CD4-positive, alpha-beta T cell treated with Interleukin-17A for 1 hour (primary cell): ENCODE measurements around the gene WDR27.

Experiments used
- DNase-seq: peaks from one replicate; pipeline ENCODE4 v3.0.0-alpha.2; 2020

Gene WDR27

GRCh38 chr6:169701954-169702839, at the start of gene WDR27, which contains the start of gene C6orf120:
TSS of gene WDR27 (minus strand) at chr6:169702029. CDS start at chr6:169689005, 13,024 bp downstream.
TSS of gene C6orf120 (plus strand) at chr6:169702126. CDS start at chr6:169702460, 334 bp downstream.
- DNase-seq = peak; percentile 97

GRCh38 chr6:169746556-169746955, 44.7 kb upstream of the WDR27 start:
- DNase-seq = no peak

DNA sequence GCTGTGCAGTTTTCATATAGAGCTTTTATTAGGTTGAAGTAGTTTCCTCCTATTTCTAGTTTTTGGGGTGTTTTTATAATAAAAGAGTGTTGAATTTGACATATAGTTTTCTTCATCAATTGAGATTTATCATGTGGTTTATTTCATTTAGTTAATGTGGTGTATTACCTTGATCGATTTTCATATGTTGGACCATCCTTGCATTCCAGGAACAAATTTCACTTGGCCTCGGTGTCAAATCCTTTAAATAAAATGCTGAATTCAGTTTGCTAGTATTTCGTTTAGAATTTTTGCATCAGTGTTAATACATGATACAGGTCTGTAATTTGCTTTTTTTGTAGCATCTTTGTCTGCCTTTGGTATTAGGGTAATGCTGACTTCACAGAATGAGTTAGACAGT, 43.6 kb upstream of the WDR27 start:
- DNase-seq = no peak

- no peak for DNase-seq
Measured at GRCh38 chr6:169741344-169741743, 39.5 kb upstream of the WDR27 start.

DNA sequence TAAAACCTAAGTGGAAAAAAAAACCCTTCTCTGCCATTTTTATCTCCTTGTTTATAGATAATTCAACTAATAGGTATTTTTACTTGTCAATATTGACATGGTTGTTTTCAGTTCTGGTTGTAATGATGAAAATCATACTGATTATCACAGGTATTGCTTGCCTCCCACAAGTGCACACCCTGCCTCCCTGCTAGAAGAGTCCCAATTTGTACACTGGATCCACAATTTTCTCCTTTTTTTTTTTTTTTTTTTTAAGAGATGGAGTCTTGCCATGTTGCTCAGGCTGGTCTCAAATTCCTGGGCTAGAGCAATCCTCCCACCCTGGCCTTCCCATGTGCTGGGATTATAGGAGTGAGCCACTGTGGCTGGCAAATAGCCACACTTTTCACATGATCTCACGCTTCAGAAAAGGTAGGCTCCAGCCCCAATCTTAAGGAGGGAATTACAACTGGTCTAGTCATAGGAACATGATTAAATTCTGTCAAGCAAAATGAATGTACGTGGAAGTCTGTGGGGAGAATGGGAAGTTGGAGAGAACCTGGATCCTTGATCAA, 37.2 kb upstream of the WDR27 start:
- DNase-seq = no peak

GRCh38 chr6:169738204-169738975, 36.6 kb upstream of the WDR27 start:
- DNase-seq = no peak

DNA sequence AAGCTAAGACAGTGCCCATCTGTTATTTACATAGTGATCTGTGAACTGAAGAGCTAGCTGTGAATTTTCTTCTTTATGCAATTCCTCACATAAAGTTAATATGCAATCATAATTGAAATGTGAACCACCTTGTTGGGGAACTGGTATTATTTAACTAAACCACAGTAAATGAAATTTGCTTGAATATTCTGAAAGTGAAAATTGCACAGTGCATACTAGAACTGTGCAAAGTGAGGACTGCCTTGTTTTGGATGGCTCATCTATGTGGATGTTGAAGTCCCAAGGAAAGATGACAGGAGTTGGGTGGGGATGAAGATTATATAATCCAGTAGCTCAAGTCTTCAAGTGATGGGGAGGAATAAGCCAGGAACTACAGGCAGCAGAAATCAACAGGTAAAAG, 28.1 kb upstream of the WDR27 start:
- no peak for DNase-seq

- DNase-seq = no peak
Measured at GRCh38 chr6:169726963-169727362, 25.1 kb upstream of the WDR27 start.

- no peak for DNase-seq
Measured at GRCh38 chr6:169726049-169726400, 24.2 kb upstream of the WDR27 start.

DNA sequence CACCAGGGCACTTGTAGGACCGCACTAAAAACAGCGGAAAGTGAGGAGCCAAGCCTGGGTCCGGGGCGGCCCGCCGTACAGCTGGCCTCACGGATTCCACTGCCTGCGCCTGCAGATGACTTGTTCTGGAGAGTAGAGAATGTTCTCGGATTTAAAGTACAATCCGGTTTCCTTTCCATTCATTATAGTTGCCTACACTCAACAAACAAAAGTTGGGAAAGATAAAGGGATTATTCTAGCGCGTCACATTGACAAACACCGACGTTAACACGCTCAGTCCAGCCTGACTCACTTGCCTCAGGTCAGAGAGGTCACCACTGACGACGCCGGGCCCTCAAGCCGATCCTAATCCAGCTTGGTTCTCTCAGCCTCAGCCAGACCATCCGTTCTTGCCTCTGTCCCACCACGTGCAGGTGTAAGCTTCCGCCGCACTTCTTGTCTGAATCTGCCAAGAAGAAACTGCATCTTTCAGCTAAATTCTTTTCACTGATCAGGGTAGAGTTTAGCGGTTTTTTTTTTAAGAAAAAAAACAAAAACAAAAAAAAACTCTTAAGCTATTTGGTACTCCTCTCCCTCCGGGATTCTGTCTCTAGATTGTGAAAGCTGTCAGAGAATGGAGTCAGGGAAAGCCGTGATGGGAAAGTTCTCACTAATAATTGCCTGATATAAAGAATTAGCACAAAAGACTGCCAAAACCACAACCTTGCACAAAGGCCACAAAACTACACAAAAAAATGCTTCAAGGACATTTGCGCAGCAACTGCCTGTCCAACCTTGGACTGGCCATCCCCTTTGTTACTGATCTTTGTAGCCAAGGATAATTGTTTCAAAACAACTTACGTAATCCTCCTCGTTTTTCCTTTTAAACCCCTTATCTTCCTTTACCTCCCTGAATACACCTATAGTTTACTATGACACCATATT, 23.6 kb upstream of the WDR27 start:
- DNase-seq = peak; percentile 21

- peak; percentile 76 for DNase-seq
Measured at GRCh38 chr6:169724494-169725124, 22.8 kb upstream of the WDR27 start, which contains the start of gene PHF10. TSS of gene PHF10 (minus strand) at chr6:169724500. CDS start at chr6:169723931, 569 bp downstream.

GRCh38 chr6:169723991-169724493, 22.2 kb upstream of the WDR27 start:
- peak; percentile 47 for DNase-seq

DNA sequence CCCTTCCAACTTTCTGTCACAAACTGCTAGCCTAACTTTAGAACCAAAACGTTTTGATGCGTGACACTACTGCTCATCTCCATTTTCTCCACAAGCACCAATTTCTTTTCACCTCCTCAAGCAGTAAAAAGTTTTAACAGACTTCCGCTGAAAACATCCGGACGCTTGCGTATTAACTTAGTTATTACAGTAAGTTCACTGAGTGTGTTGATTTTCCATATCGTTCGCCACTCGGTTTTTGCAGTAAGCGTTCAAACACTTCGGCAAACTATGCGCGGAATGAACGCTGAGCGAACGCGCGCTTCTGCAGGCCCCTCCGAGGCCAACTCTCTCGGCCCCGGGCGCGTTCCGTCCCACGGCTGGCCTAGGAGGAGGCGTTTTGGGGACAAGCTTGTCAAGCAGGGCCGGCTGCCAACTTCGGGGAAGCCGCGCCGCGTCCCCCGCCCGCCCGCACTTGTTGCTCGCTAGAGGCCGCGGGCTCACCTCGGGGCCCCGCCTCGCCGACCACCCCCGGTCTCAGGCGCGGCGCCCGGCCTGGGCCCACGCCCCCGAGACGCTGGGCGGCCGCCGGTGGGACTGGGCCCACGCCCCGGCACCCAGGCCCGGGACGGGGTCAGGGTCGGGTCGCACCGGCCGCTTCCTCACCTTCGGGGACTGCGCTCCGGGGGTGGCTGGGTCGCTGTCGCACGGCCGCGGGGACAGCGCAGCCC, 21.5 kb upstream of the WDR27 start:
- DNase-seq = peak; percentile 67

GRCh38 chr6:169722362-169723199, 20.8 kb upstream of the WDR27 start:
- peak; percentile 50 for DNase-seq

GRCh38 chr6:169720207-169720855, 18.5 kb upstream of the WDR27 start:
- DNase-seq = no peak

DNA sequence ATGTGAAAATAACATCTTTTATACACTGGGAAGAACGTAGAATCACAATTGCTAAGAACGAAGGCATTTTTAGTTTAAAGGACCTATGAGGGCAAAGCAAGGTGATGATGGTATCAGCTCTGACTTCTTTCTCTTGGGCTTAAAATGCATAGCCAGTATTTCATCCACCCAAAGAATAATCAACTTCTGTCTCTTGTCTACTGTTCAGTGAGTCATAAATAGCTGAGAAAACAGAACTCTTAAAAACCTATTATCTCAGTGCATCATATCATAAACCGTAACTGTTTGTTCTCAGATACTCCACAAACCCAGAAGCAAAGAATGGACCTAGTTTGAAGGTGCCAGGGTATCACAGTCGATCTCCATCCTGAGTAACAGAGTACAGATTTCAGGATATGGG, 17.3 kb upstream of the WDR27 start:
- no peak for DNase-seq

- DNase-seq = no peak
Measured at GRCh38 chr6:169714595-169714994, 12.8 kb upstream of the WDR27 start.

- DNase-seq = no peak
Measured at GRCh38 chr6:169714178-169714577, 12.3 kb upstream of the WDR27 start.

GRCh38 chr6:169710009-169710408, 8.2 kb upstream of the WDR27 start:
- DNase-seq = no peak
